Neural progenitor cell (in vitro differentiated cells): ENCODE measurements around the gene MACROD2. TPM values are rescaled to one million over a fixed set of nuclear protein-coding genes. Genes with fewer than 3 reads are reported as not detected.

Source experiments
- DNase-seq: peaks from one replicate; pipeline ENCODE4 v3.0.0-alpha.2; 2016; ENCODE audit warnings: low spot score
- H2AFZ ChIP-seq: fragments of 200-600 bp; sonication (generic); replicated peaks from 2 replicates; pipeline ENCODE4 v1.6.1; 2016; ENCODE audit warnings: antibody characterized with exemption
- H3F3A ChIP-seq: fragments of 200-600 bp; sonication (generic); 2 replicates; pipeline ENCODE4 v1.6.1; 2016; ENCODE audit warnings: antibody characterized with exemption, low read depth
- H3K27ac ChIP-seq: fragments of 200-600 bp; sonication (generic); 2 replicates; pipeline ENCODE4 v1.5.1; 2016; ENCODE audit warnings: mild to moderate bottlenecking
- H3K27me3 ChIP-seq: fragments of 200-600 bp; sonication (generic); 2 replicates; pipeline ENCODE4 v1.6.1; 2016; ENCODE audit warnings: mild to moderate bottlenecking, moderate library complexity
- H3K36me3 ChIP-seq: fragments of 200-600 bp; sonication (generic); 2 replicates; pipeline ENCODE4 v1.5.1; 2016
- H3K4me1 ChIP-seq: fragments of 200-600 bp; sonication (generic); 2 replicates; pipeline ENCODE4 v1.6.1; 2016; ENCODE audit warnings: mixed run types
- H3K4me2 ChIP-seq: fragments of 200-600 bp; sonication (generic); 2 replicates; pipeline ENCODE4 v1.6.1; 2016
- H3K4me3 ChIP-seq: fragments of 200-600 bp; sonication (generic); 2 replicates; pipeline ENCODE4 v1.5.1; 2016
- H3K79me2 ChIP-seq: fragments of 200-600 bp; sonication (generic); 2 replicates; pipeline ENCODE4 v1.6.1; 2016; ENCODE audit warnings: low read depth
- H3K9ac ChIP-seq: fragments of 200-600 bp; sonication (generic); 2 replicates; pipeline ENCODE4 v1.6.1; 2016
- H3K9me3 ChIP-seq: fragments of 200-600 bp; sonication (generic); 2 replicates; pipeline ENCODE4 v1.5.1; 2016; ENCODE audit warnings: low read depth
- H4K20me1 ChIP-seq: fragments of 200-600 bp; sonication (generic); 2 replicates; pipeline ENCODE4 v1.6.1; 2016; ENCODE audit warnings: low read depth
- H3K27ac Mint-ChIP-seq: 3 replicates; pipeline ENCODE4 v1.8.0; 2021; ENCODE audit warnings: mixed read lengths
- H3K27me3 Mint-ChIP-seq: 2 replicates; pipeline ENCODE4 v1.8.0; 2022; ENCODE audit warnings: low read depth, mild to moderate bottlenecking, inconsistent platforms, moderate library complexity, mixed read lengths; ENCODE audit not compliant: insufficient read depth
- H3K36me3 Mint-ChIP-seq: 3 replicates; pipeline ENCODE4 v1.8.0; 2021; ENCODE audit warnings: mixed read lengths
- H3K4me1 Mint-ChIP-seq: 3 replicates; pipeline ENCODE4 v1.8.0; 2021; ENCODE audit warnings: mixed read lengths
- H3K4me3 Mint-ChIP-seq: 3 replicates; pipeline ENCODE4 v1.8.0; 2021; ENCODE audit warnings: mild to moderate bottlenecking, moderate library complexity, mixed read lengths
- H3K9me3 Mint-ChIP-seq: 3 replicates; pipeline ENCODE4 v1.8.0; 2020; ENCODE audit warnings: mixed read lengths
- CTCF ChIP-seq: fragments of 200-600 bp; sonication (generic); IDR thresholded peaks from 2 replicates; pipeline ENCODE4 v1.5.1; 2017; ENCODE audit warnings: antibody characterized with exemption, mild to moderate bottlenecking
- EZH2 ChIP-seq: fragments of 200-600 bp; sonication (generic); IDR thresholded peaks from 2 replicates; pipeline ENCODE4 v1.6.1; 2017; ENCODE audit warnings: antibody characterized with exemption, mild to moderate bottlenecking, moderate library complexity
- EZH2phosphoT487 ChIP-seq: fragments of 200-600 bp; sonication (generic); IDR thresholded peaks from 2 replicates; pipeline ENCODE4 v1.6.1; 2017; ENCODE audit warnings: antibody characterized with exemption
- total RNA-seq: library from RNA; depleted of rRNA; stranded (reverse); fragments of >200 nt; gene quantifications from 2 replicates; pipeline ENCODE4 v1.2.3, GENCODE V29; 2015; ENCODE audit warnings: low replicate concordance

MACROD2 gene
- total RNA-seq, 1 donor from 2014 or later = 11.9 TPM

- peaks cover 54% of the 10 kb centered on the region for H3K4me1 ChIP-seq
- Mint-ChIP-seq H3K36me3 (peaks cover 4% of the 10 kb centered on the region), H3K9me3 (peaks cover 9% of the 10 kb centered on the region), H3K4me1 (peaks cover 48% of the 10 kb centered on the region), H3K27me3 (peaks cover 3% of the 10 kb centered on the region), H3K27ac (no peak overlapping the region), H3K4me3 (no peak overlapping the region)
- no peaks in the 10 kb centered on the region for H4K20me1 ChIP-seq
- H3K79me2 ChIP-seq = no peaks in the 10 kb centered on the region
- H3K4me3 ChIP-seq = no peak overlapping the region
- peak overlapping the region; percentile 17 for H3K4me2 ChIP-seq
- H3K9me3 ChIP-seq = no peaks in the 10 kb centered on the region
- no peaks in the 10 kb centered on the region for H3K27me3 ChIP-seq
- H3F3A ChIP-seq = peaks cover 8% of the 10 kb centered on the region
- no peak overlapping the region for H2AFZ ChIP-seq
- DNase-seq = peak; percentile 3
- peak overlapping the region; percentile 40 for H3K27ac ChIP-seq
- H3K36me3 ChIP-seq = no peaks in the 10 kb centered on the region
- H3K9ac ChIP-seq = no peak overlapping the region
- TF ChIP-seq EZH2phosphoT487 = no peak
- no peak for TF ChIP-seq EZH2
- no peak for TF ChIP-seq CTCF
Observed at GRCh38 chr20:14378326-14378725, 383.0 kb downstream of the MACROD2 start.

- peaks cover 22% of the 10 kb centered on the region for H3K9me3 Mint-ChIP-seq
- H3K36me3 ChIP-seq = no peaks in the 10 kb centered on the region
- TF ChIP-seq EZH2phosphoT487 = no peak
- no peak for TF ChIP-seq EZH2
- TF ChIP-seq CTCF = no peak
Observed at GRCh38 chr20:14383335-14383734, 388.0 kb downstream of the MACROD2 start.

GRCh38 chr20:14384416-14385175 is 389.3 kb downstream of the MACROD2 start:
- TF ChIP-seq EZH2phosphoT487 = no peak
- no peak for TF ChIP-seq EZH2
- TF ChIP-seq CTCF = no peak
- Histone ChIP-seq H3F3A (no peaks in the 10 kb centered on the region), H3K4me2 (no peak overlapping the region), H3K79me2 (no peaks in the 10 kb centered on the region), H3K36me3 (no peaks in the 10 kb centered on the region), H3K9me3 (no peaks in the 10 kb centered on the region), H3K27me3 (no peaks in the 10 kb centered on the region), H3K27ac (no peak overlapping the region), H2AFZ (no peak overlapping the region), H3K4me3 (no peak overlapping the region), H3K9ac (no peak overlapping the region), H4K20me1 (no peaks in the 10 kb centered on the region), H3K4me1 (peaks cover 7% of the 10 kb centered on the region)
- Mint-ChIP-seq H3K4me3 (no peak overlapping the region), H3K9me3 (peaks cover 29% of the 10 kb centered on the region), H3K27me3 (no peaks in the 10 kb centered on the region), H3K27ac (no peak overlapping the region), H3K36me3 (peaks cover 6% of the 10 kb centered on the region), H3K4me1 (peaks cover 6% of the 10 kb centered on the region)
- DNase-seq = no peak

More at GRCh38 chr20:14383335-14383734, 388.0 kb downstream of the MACROD2 start:
- Mint-ChIP-seq H3K4me1 (peaks cover 12% of the 10 kb centered on the region), H3K27ac (no peak overlapping the region), H3K27me3 (no peaks in the 10 kb centered on the region), H3K4me3 (no peak overlapping the region), H3K36me3 (peaks cover 4% of the 10 kb centered on the region)
- H3K9me3 ChIP-seq = no peaks in the 10 kb centered on the region
- H2AFZ ChIP-seq = no peak overlapping the region
- no peak for DNase-seq
- H3K4me2 ChIP-seq = no peak overlapping the region
- H3K9ac ChIP-seq = no peak overlapping the region
- H3F3A ChIP-seq = no peaks in the 10 kb centered on the region
- no peaks in the 10 kb centered on the region for H4K20me1 ChIP-seq
- no peaks in the 10 kb centered on the region for H3K79me2 ChIP-seq
- H3K27ac ChIP-seq = no peak overlapping the region
- no peaks in the 10 kb centered on the region for H3K27me3 ChIP-seq
- H3K4me3 ChIP-seq = no peak overlapping the region
- H3K4me1 ChIP-seq = peaks cover 12% of the 10 kb centered on the region
